Endothelial cell of hepatic sinusoid (primary cell): ENCODE data around the gene CHRNB2.

Source experiments
- in situ Hi-C: cut with HindIII; loops from 2 replicates; pipeline ENCODE4 v1.10.0; 2017; ENCODE audit warnings: low sequenced_read_pairs

The CHRNB2 gene, protein sequence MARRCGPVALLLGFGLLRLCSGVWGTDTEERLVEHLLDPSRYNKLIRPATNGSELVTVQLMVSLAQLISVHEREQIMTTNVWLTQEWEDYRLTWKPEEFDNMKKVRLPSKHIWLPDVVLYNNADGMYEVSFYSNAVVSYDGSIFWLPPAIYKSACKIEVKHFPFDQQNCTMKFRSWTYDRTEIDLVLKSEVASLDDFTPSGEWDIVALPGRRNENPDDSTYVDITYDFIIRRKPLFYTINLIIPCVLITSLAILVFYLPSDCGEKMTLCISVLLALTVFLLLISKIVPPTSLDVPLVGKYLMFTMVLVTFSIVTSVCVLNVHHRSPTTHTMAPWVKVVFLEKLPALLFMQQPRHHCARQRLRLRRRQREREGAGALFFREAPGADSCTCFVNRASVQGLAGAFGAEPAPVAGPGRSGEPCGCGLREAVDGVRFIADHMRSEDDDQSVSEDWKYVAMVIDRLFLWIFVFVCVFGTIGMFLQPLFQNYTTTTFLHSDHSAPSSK

DNA sequence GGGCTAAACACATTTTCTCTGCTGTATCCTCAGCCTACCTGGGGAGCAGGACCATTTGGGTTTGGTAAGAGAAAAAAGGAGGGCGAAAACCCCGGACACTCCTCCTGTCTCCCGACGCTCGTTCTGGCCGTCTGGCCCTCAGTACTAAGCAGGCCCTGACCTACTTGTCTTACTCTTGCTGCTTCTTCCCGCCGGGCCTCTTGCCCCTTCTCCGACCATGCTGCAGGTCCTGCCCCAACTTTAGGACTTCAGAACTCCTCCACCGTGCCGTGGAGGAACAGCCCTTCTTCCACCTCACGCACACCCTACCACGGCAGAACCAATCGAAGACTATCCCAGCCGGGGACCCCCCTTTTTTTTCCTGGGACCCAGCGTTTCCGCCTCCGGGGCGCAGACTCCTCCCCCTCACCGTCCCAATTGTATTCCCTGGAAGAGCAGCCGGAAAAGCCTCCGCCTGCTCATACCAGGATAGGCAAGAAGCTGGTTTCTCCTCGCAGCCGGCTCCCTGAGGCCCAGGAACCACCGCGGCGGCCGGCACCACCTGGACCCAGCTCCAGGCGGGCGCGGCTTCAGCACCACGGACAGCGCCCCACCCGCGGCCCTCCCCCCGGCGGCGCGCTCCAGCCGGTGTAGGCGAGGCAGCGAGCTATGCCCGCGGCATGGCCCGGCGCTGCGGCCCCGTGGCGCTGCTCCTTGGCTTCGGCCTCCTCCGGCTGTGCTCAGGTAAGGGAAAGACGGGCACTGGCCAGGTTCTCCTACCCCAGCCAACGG, at the start of gene CHRNB2:
CHRNB2 (plus strand) TSS at position 393 of the 771 bp plus-strand sequence; CDS start at position 660, 267 bp downstream.
- in situ Hi-C loops: no loop called here

DNA sequence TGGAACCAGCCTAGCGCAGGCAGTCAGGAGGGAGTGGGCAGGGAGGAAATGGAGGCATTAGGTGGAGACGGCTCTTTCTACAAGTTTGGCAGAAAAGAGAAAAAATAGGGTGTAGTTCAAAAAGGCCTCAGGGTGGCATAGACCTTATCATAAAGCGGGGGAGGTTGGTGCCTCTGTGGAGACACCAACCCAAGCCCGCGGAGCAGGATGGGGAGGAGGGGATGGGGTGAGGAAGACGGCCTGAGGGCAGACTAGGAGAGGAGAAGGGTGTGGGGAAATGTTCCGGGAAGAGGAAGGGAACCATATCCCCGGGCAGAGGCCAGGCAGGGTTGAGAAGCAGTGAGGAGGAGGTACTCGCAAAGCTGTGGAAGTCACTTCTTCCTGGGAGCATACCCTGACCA, 48.0 kb upstream of the CHRNB2 start:
- in situ Hi-C loops: no loop called here

DNA sequence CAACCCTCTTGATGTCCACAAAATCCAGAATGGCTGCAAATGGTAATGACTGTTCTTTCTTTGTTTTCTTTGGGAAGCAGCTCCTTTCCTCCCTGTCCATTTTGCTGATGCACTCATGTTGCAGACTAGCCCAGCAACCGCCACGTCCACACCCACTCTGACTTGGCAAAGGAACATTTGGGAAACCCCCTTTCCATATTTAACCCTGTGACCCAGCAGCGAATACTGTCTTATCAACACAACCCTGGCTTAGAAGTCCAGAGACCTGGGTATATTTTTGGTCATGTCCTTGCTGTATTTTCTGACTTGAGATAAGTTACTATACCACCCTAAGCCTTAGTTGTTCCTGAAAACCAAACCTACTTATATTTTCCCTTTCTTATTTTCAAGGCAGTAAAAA, 47.2 kb upstream of the CHRNB2 start:
- in situ Hi-C loops: no loop called here

DNA sequence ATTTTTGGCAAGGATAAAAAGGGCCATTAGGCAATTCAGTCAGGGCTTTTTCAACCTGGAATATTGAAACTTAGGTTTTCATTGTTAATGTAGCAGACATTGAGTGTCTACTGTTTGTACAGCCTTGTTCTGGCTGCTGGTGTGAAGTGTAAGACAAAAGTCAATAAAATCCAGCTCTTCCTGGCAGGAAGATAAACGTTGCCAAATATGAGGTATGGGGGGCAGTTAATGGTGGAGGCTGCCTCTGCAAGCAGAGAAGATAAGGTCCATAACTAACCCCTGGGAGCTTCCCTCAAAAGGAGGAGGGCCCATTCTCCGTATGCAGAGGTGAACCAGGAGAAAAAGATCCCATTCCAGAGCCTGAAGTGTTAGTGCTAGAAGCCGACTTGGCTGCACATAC, 45.9 kb upstream of the CHRNB2 start:
- in situ Hi-C loops: no loop called here

DNA sequence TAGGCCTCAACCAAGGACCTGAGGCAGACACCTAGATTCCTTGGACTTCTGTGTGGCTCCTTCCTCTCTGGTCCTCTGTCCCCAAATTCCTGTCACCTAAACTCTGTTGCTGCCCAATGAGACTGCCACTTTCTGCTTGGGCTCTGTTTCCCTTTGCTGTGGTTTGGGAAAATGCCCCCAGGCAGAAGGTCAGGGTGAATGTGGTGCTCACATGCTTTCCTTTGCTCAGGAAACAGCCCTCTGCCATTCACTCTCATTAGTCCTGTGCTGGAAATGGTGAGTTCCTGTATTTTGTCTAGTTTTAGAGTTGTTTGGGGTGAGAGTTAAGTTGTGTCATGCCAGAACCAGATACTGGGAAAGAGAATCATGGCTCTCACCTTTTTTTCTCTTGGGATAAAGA, 42.7 kb upstream of the CHRNB2 start:
- in situ Hi-C loops: no loop called here

DNA sequence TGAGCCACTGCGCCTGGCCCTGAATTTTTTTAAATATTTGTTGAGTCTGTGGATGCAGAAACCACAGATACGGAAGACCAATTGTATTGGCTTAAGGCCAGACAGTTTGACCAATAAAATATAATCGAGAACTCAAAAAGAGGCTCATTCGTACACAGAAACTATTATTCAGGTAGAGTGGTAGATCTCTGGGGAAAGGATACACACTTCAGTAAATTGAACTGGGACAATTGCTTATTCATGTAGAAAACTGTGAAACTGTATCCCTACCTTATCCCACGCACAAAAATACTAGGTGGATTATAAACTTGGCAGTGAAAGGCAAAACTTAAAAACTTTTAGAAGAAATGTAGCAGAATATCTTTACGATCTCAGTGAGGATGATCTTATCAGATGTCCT, 40.4 kb upstream of the CHRNB2 start:
- in situ Hi-C loops: no loop called here

DNA sequence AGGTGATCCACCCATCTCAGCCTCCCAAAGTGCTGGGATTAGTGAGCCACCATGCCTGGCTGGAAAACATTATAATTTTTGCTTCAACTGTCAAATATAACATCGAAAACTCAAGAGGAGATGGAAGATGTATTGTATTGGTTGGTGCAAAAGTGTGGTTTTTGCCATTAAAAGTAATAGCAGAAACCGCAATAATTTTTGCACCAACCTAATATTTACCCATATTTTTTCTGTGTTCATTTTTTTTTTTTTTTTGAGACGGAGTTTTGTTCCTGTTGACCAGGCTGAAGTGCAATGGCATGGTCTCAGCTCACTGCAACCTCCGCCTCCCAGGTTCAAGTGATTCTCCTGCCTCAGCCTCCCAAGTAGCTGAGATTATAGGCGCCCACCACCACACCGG, 38.3 kb upstream of the CHRNB2 start:
- in situ Hi-C loops: no loop called here

DNA sequence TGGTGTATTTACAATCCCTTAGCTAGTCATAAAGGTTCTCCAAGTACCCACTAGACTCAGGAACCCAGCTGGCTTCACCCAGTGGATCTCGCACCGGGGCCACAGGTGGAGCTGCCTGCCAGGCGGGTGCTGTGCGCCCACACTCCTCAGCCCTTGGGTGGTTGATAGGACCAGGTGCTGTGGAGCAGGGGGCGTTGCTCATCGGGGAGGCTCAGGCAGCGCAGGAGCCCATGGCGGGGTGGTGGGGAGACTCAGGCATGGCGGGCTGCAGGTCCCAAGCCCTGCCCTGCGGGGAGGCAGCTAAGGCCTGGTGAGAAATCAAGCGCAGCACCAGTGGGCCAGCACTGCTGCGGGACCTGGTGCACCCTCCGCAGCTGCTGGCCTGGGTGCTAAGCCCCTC, 35.6 kb upstream of the CHRNB2 start:
- in situ Hi-C loops: loop anchor here (5.0 kb wide), 1 partner anchor 90 kb away; no protein-coding TSS in a partner anchor

DNA sequence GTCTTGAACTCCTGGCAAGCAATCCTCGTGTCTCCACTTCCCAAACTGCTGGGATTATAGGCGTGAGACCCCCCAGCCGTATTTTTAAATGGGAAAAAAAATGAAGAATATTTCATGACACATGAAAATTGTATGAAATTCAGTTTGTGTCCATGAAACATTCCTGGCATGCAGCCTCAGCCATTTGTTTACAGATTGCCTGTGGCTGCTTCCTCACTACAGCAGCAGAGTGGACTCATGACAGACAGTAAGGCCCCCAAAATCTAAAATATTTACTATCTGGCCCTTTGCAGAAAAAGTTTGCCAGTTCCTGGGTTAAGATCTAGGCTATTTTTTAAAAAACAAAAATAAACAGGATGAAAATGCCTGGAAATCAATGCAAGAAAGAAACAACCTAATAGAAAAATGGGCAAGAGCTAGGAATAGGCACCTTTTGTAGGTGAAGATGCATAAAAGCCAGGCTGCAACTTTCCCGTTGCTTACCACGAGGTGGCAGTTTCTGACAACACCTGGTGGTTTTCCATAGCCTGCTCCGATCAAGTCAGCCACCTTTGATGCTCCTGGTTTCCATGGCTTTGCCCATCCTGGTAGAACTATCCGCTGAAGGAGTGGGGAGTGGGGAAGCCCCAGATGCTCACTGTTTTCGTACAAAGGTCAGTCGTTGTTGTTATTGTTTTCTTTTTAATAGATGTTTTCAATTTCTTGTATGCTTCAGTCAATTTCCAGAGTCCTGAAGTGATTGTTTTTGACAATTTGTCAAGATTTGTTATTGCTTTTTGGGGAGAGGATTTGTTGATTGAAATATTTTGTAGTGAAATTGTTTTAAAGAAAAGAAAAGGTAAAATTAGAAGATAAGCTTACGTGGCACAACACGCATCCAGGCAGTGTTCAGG, 33.4 kb upstream of the CHRNB2 start:
- in situ Hi-C loops: loop anchor here (5.0 kb wide), 1 partner anchor 92 kb away; no protein-coding TSS in a partner anchor

DNA sequence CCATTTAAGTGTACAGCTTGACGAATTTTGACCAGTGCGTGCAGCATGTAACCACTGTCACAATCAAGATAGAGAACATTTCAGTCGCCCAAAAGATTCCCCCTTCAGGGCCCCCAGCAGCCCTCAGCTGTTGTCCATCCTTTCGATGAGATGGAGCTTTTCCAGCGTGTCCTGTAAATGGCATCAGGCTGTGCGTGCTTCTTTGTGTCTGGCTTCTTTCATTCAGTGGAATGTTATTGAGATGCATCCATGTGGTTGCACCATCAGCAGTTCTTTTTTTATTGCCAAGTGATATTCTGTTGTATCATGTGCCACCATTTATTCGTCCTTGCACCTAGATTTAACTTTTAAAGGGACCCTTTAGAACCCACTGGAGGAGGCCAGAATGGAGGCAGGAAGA, 31.0 kb upstream of the CHRNB2 start:
- in situ Hi-C loops: no loop called here

DNA sequence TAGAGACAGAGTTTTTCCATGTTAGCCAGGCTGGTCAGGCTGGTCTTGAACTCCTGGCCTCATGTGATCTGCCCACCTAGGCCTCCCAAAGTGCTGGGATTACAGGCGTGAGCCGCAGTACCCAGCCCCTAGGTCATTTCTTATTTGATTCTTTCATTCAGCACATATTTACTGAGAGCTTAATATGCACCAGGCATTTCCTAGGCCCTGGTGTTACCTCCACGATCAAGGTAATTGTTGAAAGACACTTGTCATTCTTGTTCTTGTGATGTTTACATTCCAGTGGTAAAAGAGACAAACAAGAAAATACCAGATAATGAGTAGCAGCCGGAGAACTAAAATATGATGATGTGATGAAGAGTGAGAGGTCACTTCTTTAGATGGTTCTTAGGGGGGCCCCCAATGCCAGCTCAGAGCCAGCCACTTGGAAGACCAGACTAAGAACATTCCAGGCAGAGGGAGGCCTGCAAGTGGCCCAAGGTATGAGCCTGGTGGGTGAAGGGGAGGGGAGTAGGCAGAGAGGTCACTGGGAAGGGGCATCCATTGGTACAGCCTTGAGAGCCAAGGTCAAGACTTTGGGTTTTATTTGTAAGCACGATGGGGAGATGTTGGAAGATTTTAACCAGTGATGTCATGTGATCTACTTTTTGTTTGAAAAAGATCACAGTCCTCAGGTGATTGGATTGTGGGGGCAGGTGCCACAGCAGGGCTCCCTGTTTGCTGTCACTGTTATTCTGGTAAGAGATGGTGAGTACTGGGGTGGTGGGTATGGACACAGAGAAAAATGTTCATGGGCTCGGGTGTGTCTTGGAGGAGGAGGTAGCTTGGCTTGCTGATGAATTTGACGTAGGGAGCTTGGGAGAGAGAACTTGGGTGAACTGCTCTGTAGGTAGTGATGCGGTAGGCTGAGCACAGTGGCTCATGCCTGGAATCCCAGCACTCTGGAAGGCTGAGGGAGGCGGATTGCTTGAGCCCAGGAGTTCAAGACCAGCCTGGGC, 27.8 kb upstream of the CHRNB2 start:
- in situ Hi-C loops: no loop called here

DNA sequence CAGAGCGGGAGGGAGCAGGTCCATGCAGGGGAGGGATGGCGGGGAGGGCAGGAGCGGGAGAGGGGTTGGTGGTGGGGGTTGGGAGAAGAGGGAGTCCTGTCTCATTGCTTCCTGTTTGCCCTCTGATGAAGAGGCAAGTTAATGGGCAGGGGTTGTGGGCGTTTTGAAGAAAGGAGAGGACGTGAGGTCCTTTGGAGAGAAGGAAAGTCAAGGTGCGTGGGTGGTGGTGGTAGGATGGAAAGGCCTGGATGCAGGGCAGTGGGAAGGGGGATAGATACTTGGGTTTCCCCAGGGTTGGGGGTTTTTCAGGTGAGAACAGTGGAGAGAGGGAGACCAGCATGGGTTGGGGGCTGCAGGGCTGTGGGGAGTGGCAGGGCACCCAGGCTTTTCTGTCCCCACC, 26.3 kb upstream of the CHRNB2 start:
- in situ Hi-C loops: no loop called here

DNA sequence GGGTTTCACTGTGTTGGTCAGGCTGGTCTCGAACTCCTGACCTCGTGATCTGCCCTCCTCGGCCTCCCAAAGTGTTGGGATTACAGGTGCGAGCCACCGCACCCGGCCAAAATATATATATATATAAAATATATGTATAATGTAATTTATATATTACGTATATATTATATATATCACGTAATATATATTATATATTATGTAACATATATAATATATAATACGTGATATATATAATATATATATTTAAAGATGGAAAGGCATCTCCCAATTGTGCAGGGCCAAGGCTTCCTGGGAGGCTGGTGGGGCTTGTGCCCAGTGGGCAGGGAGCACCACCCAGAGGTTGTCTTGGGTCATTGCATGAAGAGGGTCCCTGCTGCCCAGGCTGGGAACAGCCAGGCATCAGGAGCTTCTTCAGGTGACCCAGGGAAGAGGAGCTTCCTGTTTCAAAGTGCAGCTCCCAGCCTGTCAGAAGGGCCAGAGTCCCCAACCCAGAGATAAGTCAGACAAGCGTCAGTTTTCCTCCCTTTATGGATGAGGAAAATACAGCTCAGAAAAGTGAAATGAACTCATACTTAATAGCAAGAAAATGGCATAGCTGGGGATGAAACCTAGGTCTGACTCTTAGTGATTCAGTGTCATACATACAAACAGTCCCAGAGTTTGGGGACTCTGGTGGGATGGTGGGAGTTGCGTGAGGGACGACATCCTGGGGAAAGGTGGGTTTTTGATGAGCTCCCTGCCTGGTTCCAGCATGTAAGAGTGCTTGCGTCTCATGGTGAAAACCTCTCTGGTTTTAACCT, 21.1 kb upstream of the CHRNB2 start:
- in situ Hi-C loops: no loop called here

DNA sequence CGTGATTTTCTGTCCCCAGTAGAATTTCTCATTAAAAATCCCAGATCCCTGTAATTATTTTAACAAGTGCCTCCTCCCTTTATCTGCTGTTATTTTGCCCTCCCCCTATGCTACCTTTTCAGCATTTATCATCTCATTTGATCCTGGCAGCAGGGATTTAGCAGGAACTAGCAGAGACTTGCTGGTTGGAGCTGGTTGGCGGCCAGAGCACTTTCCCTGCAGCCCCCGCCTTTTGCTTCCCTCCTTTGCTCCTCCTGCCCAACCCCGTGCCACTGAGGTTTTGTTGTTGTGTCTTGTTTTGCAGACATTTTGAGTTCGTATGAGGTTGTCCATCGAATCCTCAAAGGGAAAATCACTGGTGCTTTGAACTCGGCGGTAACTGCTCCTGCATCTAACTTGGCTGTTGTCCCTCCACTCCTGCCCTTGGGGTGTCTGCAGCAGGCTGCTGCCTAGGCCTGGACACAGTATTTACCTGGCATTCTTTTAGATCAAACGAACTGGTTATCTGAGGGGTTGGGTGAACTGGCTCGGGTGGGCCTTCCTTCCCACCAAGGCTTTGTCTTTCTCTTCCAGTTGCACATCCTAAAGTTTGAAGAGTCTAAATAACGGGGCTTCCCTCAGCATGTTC, 20.4 kb upstream of the CHRNB2 start:
- in situ Hi-C loops: no loop called here

DNA sequence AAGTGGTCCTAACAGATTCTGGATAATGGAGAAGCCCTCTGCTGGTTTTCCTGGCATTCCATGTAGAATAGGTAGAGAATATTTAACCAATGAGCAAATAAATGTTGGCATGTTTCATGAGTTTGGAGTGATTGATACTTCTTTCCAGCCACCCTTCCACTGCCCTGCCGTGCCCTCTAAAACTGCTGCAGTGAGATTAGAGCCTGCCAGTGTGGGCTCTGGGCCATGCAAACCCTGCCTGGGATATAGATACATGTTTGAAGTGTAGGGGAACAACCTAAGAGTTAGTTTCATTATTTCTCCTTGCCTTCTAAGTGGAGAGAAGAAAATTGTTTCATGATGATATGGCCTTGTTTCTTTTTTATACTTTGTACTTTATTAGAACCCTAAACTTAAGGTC, 19.6 kb upstream of the CHRNB2 start:
- in situ Hi-C loops: no loop called here

DNA sequence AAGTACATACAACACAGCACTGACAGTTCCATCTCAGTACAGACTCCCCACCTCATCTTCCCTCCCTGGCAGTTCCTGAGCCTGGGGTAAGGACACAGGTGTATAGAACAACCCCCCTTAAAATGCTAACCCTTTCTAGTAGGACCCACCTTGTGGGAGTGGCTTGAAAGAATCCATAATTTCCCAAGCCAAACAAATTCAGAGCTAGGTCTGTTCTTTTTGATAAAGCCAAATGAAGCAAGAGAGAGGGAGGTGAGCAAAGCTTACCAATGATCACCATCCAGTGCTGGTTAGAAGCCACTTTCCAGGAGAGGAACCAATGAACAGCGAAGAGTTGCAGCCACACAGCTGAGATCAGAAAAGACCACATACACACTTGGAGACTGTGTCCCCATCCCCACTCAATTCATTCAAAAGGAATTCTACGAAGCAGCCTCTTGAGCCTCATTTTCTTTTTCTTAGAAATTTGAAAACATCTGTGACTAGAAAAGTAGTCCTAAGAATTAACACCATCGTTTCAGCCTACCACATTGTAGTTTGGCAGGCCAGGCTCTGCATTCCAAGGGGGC, 18.3 kb upstream of the CHRNB2 start:
- in situ Hi-C loops: no loop called here

DNA sequence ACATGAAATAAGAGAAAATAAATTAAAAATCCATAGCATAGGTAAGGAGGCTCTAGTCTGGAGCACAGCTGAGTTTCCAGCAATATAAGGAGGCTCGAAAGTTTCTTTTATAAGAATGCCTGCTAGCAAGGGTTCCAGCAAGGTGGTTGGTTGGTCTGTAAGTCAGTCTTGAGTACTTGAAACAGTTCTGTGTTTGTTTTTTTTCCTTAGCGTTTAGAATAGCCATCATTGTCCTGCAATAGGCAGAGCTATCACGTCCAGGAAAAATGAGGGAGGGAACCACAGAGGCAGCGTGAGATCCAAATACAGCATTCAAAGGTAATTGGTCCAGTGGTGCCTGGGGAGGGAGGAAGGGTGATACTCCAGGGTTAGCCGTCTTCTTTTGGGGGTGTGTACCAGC, 17.5 kb upstream of the CHRNB2 start:
- in situ Hi-C loops: no loop called here

DNA sequence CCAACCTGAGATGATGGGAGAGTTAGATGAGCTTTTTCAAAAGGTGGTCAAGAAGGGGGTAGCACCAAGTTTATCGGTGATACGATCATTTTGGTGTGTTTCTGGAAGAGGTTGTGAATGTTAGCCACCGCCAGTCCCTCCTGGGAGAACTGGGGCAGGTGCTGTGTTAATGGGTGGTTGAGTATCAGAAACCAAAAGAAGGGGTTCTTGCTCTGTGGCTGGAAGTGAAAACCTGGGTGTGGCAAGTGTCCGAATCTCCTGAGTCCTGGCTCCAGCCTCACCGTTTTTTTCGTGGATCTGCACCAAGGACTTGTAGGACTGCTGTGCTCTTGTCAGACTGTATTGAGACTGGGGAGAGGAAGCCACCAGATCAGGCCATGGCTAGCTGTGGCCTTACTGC, 16.9 kb upstream of the CHRNB2 start:
- in situ Hi-C loops: no loop called here
